NCI-H2171 treated with DMSO at 0.1 percent for 48 hours (cell line): Measurements from ENCODE around the gene TEX29.

Experiments used
- DNase-seq: peaks from one replicate; lab custom pipeline; 2025; lab: John Stamatoyannopoulos, UW

TEX29 gene

DNA sequence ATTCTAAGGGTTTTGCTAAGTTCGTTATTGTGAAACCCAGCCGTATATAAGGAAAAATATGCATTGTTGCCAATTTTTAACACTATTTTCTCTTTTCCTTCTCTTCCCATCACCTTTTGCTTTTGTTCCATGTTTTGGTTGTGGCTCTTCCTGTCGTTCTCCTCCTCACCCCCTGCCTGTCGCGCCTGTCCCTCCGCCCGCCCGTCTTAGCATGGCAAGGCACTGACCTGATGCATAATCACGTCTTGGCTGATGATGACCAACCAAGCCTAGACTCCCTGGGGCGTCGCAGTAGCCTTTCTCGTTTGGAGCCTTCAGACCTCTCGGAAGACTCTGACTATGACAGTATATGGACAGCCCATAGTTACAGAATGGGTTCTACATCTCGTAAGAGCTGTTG is 28.5 kb upstream of the TEX29 start:
- no peak for DNase-seq

DNA sequence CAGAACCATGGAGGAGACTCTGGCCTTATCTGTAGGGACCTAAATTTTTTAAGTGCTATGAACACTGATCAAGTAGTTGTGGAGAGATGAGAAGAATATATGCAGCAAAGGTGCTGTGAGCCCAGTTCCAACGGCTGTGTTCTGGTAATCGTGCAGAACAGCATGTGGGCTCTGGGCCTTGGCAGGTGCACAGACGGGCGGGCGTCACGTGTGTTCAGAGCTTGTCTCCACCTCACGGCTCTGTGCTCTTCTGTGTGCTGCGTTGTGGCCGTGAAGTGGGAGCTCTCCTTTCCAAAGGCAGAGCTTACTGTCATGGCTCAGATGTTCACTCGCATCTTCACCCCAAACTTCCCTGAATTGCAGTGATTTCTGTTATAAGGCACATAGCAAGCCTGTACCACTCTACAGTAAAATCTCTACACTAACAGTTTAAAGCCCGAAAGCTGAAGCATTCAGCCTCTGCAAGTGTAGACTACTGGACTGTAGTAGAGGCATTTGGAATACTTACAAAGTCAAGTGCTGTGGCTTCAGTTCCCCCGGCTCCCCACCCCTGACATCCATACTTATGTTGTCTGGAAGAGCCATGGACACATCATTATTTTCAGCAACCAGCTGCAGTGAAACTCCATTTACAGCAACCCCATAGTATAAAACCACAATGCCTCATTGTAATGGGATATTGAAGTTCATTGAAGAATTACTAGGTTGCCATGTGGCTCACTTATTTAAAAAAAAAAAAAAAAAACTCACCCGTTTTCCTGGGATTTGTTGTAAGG is 27.5 kb upstream of the TEX29 start:
- DNase-seq: no peak

DNA sequence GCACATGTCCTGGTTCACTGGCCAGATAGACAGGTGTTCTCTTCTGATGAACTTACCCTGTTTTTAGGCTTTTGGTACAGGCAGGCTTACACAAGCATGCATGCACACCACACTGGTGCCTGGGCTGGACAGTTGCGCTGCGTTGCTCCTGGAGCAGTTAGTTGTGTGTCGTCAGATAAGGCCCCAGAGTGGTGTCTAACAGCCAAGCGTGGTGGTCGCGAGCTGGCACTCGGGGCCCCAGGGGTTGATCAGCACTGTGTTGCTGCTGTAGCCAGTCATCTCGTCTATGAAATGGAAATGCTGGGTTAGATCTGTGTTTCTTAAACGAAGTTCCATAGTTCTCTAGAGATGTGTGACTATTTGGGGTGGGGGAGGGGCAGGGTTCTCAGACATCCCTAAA is 24.6 kb upstream of the TEX29 start:
- DNase-seq: no peak

DNA sequence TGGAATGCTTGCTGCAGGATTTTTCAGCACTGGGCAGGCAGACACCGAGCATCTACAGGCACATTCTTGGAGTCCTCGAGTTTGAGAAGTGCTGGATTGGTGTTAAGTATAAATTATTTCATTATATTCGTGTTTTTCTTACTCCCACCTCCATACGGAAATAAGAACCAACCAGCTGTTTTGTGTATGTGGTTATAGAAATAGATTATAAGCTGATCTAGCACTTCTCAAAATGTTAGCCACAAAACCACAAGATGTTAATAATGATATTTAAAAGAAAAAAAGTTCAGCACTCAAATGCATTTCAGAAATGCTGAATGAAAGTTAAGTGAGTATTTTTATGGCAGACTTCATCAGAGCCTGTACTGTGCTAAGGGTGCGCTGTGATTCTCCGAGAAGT is 24.0 kb upstream of the TEX29 start:
- DNase-seq: no peak

DNA sequence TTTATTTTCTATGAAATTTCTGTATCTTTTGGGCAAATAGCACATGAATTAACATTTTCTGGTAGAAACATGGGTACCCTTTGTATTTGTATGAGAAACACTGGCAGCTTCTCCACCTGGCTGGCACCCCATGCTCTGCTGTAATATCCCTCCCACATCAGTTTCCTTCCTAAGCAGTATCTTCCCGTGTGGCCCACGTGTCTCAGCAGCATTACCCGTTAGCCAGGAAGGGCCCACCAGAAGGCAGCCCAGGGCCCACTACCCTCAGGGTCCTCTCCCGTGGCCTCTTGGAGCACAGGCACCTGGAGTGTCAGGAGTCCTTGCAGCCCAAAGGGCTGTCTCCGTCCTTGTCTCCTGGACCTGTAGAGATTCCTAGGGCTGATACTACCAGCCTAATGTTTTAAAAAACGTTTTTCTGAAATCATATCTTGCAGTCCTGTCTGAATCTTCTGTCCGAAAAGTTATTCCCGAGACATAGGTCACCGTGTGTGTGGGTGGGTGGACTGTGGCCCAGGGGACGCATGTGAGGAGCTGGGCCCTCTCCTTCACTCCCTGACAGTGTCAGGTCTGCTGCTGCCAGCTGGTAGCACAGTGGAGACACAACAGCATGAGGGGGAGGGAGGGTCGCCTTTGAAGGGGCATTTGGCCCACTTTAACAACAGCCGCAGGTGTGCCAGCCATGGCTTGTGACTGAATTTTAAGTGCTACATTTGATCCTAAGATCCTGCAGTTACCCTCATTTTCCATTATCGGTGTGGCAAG is 22.0 kb upstream of the TEX29 start:
- no peak for DNase-seq

DNA sequence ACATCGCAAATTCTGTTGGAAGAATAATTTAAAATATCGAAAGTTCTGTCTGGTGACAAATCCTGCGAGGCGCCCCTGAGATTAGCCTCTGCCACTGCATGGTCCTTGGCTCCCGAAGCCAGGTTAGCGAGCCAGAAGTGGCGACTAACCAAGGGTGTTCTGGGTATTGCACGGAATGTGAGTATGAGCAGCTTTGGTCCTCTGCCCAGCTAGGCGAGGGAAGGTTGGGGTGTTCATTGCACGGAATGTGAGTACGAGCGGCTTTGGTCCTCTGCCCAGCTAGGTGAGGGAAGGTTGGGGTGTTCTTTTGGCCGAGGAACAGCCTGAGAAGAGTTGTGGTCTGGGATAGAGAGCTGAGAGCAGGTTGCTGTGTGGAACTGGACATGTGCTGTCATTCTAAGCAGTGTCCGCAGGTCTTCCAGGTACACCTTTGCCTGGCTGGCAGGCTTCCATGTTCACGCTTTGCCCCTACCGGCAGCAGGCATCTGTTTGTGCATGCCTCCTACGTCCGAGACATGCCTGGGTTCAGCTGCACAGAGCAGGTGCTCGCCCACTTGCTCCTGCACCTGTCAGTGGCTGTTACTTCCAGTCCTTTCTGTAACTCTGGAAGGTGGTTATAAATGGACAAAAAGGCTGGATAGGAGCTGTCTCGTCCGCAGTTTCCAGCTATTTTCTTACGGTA is 18.3 kb upstream of the TEX29 start:
- DNase-seq: peak; percentile 67

DNA sequence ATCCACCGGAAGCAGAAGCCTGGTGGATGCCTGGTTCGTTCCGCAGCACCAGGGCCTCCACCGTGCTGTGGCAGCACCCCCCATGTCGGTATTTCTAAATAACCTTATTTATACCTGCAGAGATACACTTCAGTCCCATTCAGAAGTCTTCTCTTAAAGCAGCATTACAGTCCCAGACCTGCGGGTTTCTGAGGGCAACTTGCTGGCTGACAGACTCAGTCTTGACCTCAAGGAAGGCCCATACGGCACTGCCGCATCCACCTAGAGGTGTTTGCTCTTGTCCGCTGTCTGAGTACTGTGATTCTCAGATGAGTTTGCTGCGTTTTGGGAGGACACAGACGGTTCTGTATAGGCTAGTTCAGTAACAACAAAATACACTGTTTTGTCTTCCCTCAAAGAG is 16.9 kb upstream of the TEX29 start:
- no peak for DNase-seq

DNA sequence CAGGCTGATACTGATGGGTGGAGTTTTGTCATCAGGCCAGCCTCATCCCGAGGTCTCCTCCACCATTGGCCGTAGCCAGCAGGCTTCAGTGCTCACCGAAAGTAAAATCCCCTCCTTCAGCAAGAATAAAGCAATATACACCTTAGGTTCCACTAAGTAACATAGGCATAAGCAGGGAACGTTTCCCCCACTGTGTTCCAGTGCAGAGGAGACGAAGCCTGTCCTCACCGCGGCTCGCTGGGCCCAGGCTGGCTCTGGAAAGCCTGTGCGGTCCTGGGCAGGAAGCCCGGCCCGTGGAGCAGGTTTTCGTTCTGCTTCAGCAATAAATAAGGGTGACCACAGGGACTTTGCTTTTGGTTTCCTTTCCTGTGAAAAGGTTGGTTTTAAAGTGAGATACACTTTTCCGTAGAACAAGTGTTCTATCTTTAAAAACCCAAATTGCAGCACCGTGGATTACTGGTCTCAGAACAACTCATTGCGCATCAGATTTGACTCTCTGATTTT is 16.3 kb upstream of the TEX29 start:
- DNase-seq: no peak

DNA sequence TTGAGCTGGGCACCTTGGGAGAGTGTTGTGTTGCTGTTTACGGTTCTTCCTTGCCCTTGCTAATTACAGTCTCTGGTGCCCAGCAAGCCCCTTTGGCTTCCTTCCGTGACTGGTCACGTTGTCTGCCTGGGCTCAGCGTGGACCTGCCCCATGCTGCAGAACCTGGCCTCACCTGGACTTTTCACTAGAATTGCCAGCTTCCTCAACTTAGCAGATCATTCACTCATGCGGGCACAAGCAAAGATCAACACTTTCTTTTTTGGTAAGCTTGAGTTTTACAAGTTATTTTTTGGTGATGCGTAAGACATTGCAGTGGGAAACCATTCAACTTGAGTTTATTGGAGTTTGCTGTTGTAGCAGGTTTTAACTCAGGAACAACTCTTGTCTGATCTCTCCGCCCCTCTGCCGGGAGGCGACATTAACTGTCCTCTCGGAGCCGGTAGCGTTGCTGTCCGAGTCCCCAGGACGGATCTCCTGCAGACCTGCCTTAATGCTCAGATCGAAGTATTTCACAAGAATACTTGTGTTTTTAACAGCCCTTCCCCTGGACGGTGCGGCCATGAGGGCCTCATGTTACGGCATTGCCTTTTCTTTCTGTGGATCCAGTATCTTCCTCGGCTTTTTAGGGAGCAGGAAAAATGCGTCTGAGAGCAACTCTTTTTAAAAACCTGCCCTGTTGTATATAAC is 15.7 kb upstream of the TEX29 start:
- DNase-seq: no peak

DNA sequence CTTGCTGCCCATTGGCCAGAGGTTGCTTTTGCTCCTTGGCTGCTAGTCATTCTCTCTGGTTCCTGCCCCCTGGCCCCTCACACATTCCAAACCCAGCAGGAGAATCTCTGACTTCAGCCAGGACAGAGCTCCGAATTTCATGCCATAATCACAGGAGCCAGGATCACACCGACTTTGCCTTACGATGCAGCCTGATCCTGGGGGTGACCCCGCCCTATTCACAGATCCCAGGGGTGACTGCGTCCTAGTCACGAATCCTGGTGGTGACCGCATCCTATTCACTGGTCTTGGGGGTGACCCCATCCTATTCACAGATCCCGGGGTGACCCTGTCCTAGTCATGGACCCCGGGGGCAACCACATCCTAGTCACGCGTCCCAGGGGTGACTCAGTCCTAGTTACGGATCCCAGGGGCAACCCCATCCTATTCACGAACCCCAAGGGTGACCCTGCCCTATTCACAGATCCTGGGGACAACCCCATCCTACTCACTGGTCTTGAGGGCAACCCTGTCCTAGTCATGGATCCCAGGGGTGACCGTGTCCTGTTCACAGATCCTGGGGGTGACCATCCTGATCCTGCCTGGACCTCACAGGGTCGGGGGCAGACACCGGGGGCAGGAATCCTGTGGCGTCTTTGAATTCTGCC is 7.4 kb upstream of the TEX29 start:
- DNase-seq: no peak

DNA sequence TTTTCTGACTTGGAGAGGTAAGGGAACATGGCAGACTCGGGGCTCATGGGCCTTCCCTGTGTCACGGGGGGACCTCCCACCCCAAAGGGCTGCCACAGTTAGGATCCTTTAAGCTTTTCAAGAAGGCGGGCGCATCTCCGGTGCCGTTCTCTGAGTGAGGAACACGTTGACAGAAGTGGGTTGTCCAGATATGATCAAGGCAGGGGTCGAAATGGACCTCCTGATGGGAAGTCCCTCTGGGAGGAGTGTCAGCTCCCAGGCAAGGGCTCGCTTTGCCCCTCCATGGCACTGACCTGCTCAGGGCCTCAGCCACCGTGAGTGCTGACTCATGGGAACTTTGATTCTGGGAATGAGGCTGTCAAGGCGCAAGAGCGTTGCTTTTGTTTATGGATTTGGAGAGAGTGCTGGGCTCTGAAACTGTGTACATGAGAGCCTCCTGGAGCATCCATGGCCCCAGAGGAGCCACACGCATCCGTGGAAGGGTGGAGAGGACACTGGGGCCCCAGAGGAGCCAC is 6.5 kb upstream of the TEX29 start:
- no peak for DNase-seq

DNA sequence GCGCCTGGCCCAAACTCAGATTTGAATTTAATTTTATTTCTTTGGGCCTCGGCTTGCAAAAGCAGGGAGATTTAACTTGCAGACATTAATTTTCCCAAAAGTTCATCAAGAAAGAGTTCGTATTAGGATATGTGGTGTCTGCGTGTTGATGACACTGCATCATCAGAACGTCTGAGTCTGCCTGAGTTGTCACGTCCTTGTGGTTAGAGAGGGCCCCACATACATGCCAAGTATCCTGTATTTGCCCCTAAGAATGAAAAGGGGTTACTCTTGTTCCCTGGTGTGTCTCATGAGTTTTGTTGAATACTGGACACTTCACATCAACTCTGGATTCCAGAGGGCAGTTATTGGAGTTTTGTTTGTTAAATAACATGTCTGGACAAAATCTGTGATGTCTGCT is 5.6 kb upstream of the TEX29 start:
- no peak for DNase-seq

DNA sequence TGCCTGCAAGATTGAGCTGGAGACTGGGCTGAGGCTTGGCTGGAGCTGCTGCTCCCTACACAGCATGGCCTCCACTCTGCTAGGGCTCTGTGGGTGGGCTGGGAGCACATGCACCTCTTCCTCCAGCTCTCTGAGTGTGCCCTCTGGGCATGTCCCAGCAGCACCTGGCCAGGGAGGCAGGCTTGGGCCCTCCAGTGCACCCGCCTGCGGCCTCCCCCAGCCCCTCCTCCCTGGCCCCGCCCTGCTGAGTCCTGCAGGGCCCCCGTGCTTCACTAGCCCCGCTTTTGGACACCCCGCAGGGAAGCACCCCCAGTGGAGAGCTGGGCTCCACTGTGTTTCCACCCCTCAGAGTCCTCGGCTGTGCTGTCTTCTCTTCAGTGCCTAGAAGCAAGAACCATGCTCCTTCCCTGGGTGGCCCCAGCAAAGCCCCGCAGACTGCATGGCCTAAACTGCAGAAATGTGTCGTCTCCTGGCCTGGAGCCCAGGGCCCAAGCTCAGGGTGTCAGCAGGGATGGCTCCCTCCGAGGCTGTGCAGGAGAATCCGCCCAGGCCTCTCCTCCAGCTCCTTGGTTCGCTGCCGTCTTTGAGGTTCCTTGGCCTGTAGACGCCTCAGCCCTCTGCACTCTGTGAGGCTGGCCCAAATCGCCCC is 5.0 kb upstream of the TEX29 start:
- DNase-seq: peak; percentile 35

DNA sequence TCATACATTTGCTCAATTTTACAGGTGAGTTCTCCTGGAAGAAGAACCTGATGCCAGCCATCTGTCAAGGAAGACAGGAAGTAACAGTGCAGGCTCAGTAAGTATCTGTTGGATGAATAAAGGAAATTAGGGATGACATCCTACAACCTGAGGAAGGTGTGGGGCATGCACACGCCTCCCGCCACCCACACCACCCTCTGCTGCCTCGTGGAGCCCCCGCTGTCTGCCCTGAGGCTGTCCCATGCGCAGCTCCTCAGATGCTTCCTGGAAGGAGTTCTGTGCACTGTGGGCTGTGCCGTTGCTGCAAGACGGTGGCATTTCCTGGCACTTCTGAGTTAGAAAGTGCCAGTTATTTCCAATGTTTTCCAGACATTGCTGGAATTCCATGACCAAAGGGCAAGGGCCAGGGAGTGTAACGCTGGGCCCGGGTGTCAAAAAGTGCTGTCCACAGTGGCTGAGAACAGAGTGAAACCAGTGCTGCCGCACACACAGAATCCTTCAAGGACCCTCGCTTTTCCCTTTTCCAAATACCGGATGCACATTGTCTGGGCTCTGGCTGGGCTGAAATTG is 4.2 kb upstream of the TEX29 start:
- peak; percentile 67 for DNase-seq

DNA sequence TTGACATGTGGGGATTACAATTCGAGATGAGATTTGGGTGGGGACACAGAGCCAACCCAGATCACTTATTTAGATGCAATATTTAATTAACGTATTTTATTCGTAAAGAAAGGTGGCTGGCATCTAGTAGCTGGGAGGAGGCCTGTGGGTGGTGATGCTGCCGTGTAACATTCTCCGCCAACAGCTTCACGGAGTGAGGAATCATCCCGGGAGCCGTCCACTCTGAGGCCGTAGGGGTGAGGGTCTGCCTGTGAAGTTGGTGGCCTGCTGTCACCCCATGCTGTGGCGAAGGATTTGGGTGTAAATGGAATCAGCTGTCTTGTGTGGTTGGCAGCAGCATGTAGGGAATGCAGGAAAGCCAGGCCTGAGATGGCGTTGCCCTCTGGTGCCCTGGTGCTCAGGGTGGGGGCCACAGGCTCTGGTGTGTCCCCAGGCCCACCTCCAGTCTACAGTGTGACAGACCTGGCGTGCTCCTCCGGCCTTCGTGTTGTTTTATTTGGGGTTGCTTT is 3.3 kb upstream of the TEX29 start:
- DNase-seq: no peak

DNA sequence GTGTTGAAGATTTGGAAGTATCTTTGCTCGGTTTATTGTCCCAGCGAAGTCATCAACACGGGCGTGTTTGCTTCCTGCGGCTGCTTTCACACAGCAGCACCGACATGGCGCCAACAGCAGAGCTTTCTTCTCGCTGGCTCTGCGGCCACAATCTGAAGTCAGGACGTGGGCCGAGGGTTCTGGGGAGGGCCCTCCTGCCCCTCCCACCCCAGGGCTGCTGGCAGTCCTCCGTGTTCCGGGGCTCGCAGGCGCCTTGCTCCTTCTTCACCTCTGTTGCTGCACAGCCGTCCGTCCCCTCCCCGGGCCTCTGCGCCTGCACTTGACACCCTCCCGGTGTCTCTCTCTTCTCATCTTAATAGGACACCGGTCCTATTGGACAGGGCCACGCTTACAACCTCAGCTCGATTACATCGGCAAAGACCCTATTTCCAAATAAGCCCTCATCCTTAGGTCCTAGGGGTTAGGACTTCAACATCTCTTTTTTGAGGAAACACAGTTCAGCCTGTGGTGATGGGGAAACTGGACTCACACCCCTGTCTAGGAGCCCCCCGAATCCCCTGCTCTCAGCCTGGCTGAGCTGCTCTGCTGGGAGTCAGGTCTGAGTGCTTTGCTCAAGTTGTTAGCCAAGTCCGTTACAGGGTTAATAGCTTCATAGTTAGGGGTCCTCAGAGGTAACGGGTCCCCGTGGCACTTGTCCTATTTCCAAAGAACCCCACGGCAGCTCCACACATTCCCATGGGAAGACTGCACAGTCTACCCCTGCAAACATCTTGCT is 2.7 kb upstream of the TEX29 start:
- no peak for DNase-seq

DNA sequence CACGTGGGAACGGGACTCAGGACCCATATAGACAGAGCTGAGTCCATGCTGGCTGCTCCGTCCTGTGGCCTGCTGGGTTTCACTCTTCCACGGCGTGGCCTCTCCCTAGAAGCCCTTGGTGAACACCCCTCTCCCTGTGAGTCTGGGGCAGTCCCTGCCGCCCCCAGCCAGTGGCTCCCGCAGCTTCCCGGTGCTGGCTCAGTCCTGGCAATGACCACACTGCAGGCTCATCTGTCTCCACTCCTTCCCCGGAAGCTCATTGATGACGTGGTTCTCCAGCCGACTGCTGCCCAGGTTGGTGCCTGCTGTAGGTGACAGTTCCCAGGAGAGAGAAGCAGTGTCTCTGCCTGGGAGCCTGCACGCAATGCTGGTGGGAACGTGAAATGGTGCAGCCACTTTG is 2.1 kb upstream of the TEX29 start:
- no peak for DNase-seq

DNA sequence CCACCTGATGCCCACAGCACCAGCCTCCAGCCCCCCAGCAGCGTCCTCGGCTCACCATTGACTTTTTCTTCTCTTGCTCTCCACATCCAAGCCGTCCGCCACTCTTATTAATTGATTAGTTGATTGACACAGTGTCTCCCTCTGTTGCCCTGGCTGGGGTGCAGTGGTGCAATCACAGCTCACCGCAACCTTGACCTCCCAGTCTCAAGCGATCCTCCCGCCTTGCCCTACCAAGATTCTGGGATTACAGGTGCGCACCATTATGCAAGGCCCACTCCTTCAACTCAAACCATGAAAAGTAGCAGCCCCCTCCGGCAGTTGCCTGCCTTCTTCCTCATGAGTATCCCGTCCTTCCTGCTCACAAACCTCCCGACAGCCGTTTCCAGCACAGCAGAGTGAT is 921 bp upstream of the TEX29 start:
- DNase-seq: no peak

DNA sequence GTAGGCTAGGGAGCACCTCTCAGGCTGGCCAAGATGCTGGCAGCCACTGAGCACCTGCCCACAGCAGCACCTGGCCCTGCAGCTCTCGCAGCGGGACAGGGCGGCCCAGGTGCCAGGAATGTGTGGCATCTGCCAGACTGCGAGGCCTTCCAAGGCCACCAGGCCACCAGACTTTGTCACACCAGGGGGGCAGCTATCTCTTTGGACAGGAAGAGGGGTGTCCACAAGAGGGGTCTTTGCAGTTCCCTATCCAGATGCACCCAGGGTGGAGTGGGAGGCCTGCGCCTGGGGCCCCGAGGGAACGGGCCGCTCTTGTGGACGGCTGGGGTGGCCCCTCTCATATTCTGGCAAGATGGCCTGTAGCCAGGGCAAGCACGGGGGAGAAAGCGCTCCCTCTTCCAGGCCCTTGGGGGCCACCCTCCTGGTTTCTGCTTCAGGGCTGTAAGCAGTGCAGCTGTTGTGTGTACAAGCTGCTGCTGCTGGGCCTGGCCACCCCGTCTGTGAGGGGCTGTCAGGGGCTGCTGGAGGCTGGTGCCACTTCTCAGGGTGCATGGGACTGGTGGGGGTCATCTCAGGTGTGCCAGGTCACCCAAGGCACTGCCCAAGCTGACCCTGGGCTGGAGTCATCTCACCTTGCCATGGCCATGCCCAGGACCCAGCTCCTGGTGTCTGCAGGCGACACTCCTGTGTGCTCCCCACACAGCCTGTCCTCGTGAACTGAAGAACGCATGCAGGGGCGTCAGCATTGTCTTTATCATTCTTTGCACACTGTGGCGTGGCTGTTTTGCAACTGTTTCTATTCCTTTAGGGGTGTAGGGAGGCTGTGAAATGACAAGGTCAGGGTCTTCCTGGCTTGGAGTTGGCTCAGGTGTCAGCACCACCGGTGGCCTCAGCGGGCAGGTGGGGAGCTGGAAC is 1.8 kb downstream of the TEX29 start:
- DNase-seq: no peak
